GM12878 (cell line): ENCODE results near the gene ADAM10. TPM values are rescaled to one million over a fixed set of nuclear protein-coding genes. Genes with fewer than 3 reads are reported as not detected.
A peak's percentile ranks its signal among the peaks of the same experiment; 100 is the strongest.

Source experiments
- ATAC-seq: fragments of 200-7000 bp; cut with Tn5 transposase; 3 replicates; pipeline ENCODE4 v1.9.1; 2020; ENCODE audit warnings: mild to moderate bottlenecking, moderate library complexity
- BruUV-seq: library from RNA; stranded (reverse); fragments of 400-500 nt; replicated peaks from 2 replicates; lab custom pipeline; 2021; lab: Mats Ljungman, UMichigan
- CTCF ChIA-PET: fragments of 300-600 bp; sonication (Branson Sonifier 250); formaldehyde crosslinking; extraction: SDS; loops from one replicate; lab custom pipeline; 2021; ENCODE audit warnings: inconsistent platforms; lab: Yijun Ruan, JAX
- POLR2A ChIA-PET: fragments of 350-600 bp; formaldehyde crosslinking; extraction: SDS; loops from one replicate; lab custom pipeline; 2021; ENCODE audit warnings: inconsistent platforms; lab: Charles Lee
- RAD21 ChIA-PET: fragments of 300-600 bp; sonication (Branson Sonifier 250); formaldehyde crosslinking; loops from one replicate; lab custom pipeline; 2023; ENCODE audit warnings: antibody characterized with exemption; ENCODE audit not compliant: unreplicated experiment; lab: Charles Lee
- SMC1A ChIA-PET: fragments of 300-600 bp; sonication (Branson Sonifier 250); formaldehyde crosslinking; loops from one replicate; lab custom pipeline; 2023; ENCODE audit not compliant: unreplicated experiment, uncharacterized antibody; lab: Charles Lee
- DNase-seq: peaks from one replicate; pipeline ENCODE4 v3.0.0-alpha.2; 2011; ENCODE audit warnings: low read depth, low spot score
- FAIRE-seq: peaks from 3 replicates; lab custom pipeline; 2011; peaks lifted over from hg19 to GRCh38; lab: Jason Lieb, UNC
- H2AFZ ChIP-seq: 2 replicates; pipeline ENCODE4 v1.6.0; 2011; ENCODE audit warnings: low read depth, low read length, control low read depth; ENCODE audit not compliant: control insufficient read depth
- H3K27ac ChIP-seq: 2 replicates; pipeline ENCODE4 v1.5.1; 2011; ENCODE audit warnings: control low read depth; ENCODE audit not compliant: control insufficient read depth, insufficient read depth
- H3K27me3 ChIP-seq, 2 experiments: replicated peaks in 1 of 2; 2 replicates each; pipeline versions ENCODE4 v1.6.0 to v1.6.1; 2011; ENCODE audit warnings: low read length in 1 of 2; ENCODE audit not compliant: control insufficient read depth in 2 of 2, insufficient read depth in 2 of 2
- H3K36me3 ChIP-seq, 2 experiments: 2 replicates each; pipeline ENCODE4 v1.5.1; 2011; ENCODE audit warnings: low read length in 1 of 2; ENCODE audit not compliant: control insufficient read depth in 2 of 2, insufficient read depth in 2 of 2
- H3K4me1 ChIP-seq: 2 replicates; pipeline ENCODE4 v1.6.1; 2011; ENCODE audit warnings: mild to moderate bottlenecking, low read length, moderate library complexity, mixed read lengths; ENCODE audit not compliant: control insufficient read depth, insufficient read depth
- H3K4me2 ChIP-seq: 2 replicates; pipeline ENCODE4 v1.6.0; 2011; ENCODE audit warnings: control low read depth; ENCODE audit not compliant: control insufficient read depth, insufficient read depth
- H3K4me3 ChIP-seq: fragments of 200-600 bp; sonication (generic); 2 replicates; pipeline ENCODE4 v1.5.1; 2016
- H3K79me2 ChIP-seq: 2 replicates; pipeline ENCODE4 v1.6.0; 2011; ENCODE audit warnings: low read length; ENCODE audit not compliant: control insufficient read depth, insufficient read depth
- H3K9ac ChIP-seq: 2 replicates; pipeline ENCODE4 v1.8.0; 2011; ENCODE audit warnings: low read length, control low read depth, mixed read lengths; ENCODE audit not compliant: control insufficient read depth, insufficient read depth
- H3K9me3 ChIP-seq: replicated peaks from 3 replicates; pipeline ENCODE4 v1.5.1; 2011; ENCODE audit warnings: mild to moderate bottlenecking, low read length; ENCODE audit not compliant: control insufficient read depth, insufficient read depth
- H4K20me1 ChIP-seq: 2 replicates; pipeline ENCODE4 v1.6.0; 2011; ENCODE audit not compliant: control insufficient read depth, insufficient read depth
- CHD1 ChIP-seq: IDR thresholded peaks from 2 replicates; pipeline ENCODE4 v1.6.1; 2012; ENCODE audit warnings: low read depth, low read length, improper control_type of control experiment
- MTA3 ChIP-seq: IDR thresholded peaks from 2 replicates; pipeline ENCODE4 v1.6.1; 2012; ENCODE audit warnings: low read length, inconsistent platforms, borderline replicate concordance
- NKRF ChIP-seq: fragments of 450-650 bp; conservative IDR thresholded peaks from 2 replicates; pipeline ENCODE4 v1.6.1; 2017; ENCODE audit warnings: mild to moderate bottlenecking, moderate library complexity
- PRDM15 ChIP-seq: fragments of 450-650 bp; formaldehyde crosslinking; IDR thresholded peaks from 2 replicates; pipeline ENCODE4 v1.4.0; 2020; ENCODE audit warnings: mild to moderate bottlenecking, moderate library complexity
- RB1 ChIP-seq: fragments of 450-650 bp; formaldehyde crosslinking; IDR thresholded peaks from 2 replicates; pipeline ENCODE4 v1.6.1; 2017; ENCODE audit warnings: mild to moderate bottlenecking, borderline replicate concordance
- SPI1 ChIP-seq: IDR thresholded peaks from 2 replicates; pipeline ENCODE4 v1.6.1; 2011; ENCODE audit warnings: low read depth, mild to moderate bottlenecking, low read length, moderate library complexity, borderline replicate concordance; ENCODE audit not compliant: insufficient read depth
- ZNF24 ChIP-seq: fragments of 450-650 bp; IDR thresholded peaks from 2 replicates; pipeline ENCODE4 v1.6.1; 2017; ENCODE audit warnings: antibody characterized with exemption, mild to moderate bottlenecking
- ZNF384 ChIP-seq: IDR thresholded peaks from 2 replicates; pipeline ENCODE4 v1.6.1; 2012; ENCODE audit warnings: low read depth, mild to moderate bottlenecking, low read length, improper control_type of control experiment, borderline replicate concordance
- ZNF687 ChIP-seq: fragments of 450-650 bp; IDR thresholded peaks from 2 replicates; pipeline ENCODE4 v1.6.1; 2017; ENCODE audit warnings: mild to moderate bottlenecking, moderate library complexity
- WGBS: methylation state at CpG from one replicate; pipeline ENCODE4 v1.1.6; 2016; ENCODE audit warnings: low lambda C conversion rate; ENCODE audit not compliant: insufficient replicate concordance, insufficient coverage; ENCODE audit errors: missing lambda C conversion rate; 5-methylcytosine and 5-hydroxymethylcytosine counted together
- in situ Hi-C: fragments of 300-500 bp; cut with MboI; formaldehyde crosslinking; loops from 9 replicates; pipeline ENCODE4 v1.14.3; 2018; ENCODE audit warnings: mixed read lengths
- intact Hi-C: fragments of 100-400 bp; cut with micrococcal nuclease; formaldehyde crosslinking; loops from one replicate; pipeline ENCODE4 v1.14.2; 2022; ENCODE audit not compliant: unreplicated experiment
- polyA plus RNA-seq, 11 experiments: library from polyadenylated mRNA; depleted of rRNA in 4 of 11; unstranded in 6 of 11; stranded (reverse) in 5 of 11; fragments of >200 nt; fragmentation: Nextera tagmentation in 4 of 11; fragmentation: Illumina TruSeq in 1 of 11; extraction: Ambion mirVana in 4 of 11; extraction: Trizol in 1 of 11; gene quantifications; 1 replicate in 1 of 11; 2 replicates in 10 of 11; pipeline versions ENCODE4 v1.2.1 to v1.2.3, GENCODE V29; 2011 to 2016; ENCODE audit warnings: inconsistent platforms in 2 of 11, missing spikeins in 2 of 11, low read depth in 1 of 11
- total RNA-seq, 4 experiments: library from RNA; depleted of rRNA in 3 of 4; stranded (reverse); fragments of >200 nt in 3 of 4; fragmentation: Illumina TruSeq in 1 of 4; extraction: Trizol in 1 of 4; gene quantifications; 2 replicates each; pipeline versions ENCODE4 v1.2.1 to v1.2.3, GENCODE V29; 2013 to 2021
- TF ChIP-seq, protein P1 (sequence below): fragments of 450-650 bp; IDR thresholded peaks from 2 replicates; pipeline ENCODE4 v1.6.1; 2017; ENCODE audit warnings: mild to moderate bottlenecking

Gene ADAM10
- total and polyA plus RNA-seq, 10 of the 15 experiments (the other 5 are each of a cell fraction or from before 2014, with no cell fraction given), result 10.0 to 88.9 (median 51.7) TPM

GRCh38 chr15:58734859-58735258 lies 14.6 kb downstream of the ADAM10 start:
- H4K20me1 ChIP-seq, result no peaks in the 10 kb centered on the region; the same call in 1 of the 2 replicates
- CTCF ChIA-PET, result interaction anchor here (0.8 kb wide), 1 partner anchor 9 kb away, joined by 3 read pairs; no protein-coding TSS in a partner anchor
- H3K27ac ChIP-seq, result no peak overlapping the region
- peaks cover 85% of the 10 kb centered on the region for H3K79me2 ChIP-seq
- intact Hi-C loops (no loop called here), in situ Hi-C loops (no loop called here)
- ATAC-seq, result no peak
- POLR2A ChIA-PET, result interaction anchor here (0.5 to 1.1 kb wide), 2 partner anchors 8 to 9 kb away, joined by 6 read pairs; no protein-coding TSS in a partner anchor
- peaks cover 7% of the 10 kb centered on the region for H3K4me1 ChIP-seq
- H3K36me3 ChIP-seq, result no peaks in the 10 kb centered on the region; a peak in 1 of 4 replicates
- no peak overlapping the region for H3K9ac ChIP-seq
- no peak overlapping the region for H3K4me2 ChIP-seq
- 100% methylated on average over 2 of the region's 2 CpGs for WGBS
- no peak overlapping the region for H3K4me3 ChIP-seq
- H3K27me3 ChIP-seq, result no peaks in the 10 kb centered on the region
- SMC1A ChIA-PET, result interaction anchor here (1.2 kb wide), 2 partner anchors 9 to 10 kb away, joined by 4 to 7 read pairs; no protein-coding TSS in a partner anchor
- BruUV-seq, result no TSS peak
- RAD21 ChIA-PET, result no interaction called here
- peaks cover 3% of the 10 kb centered on the region; the same call in 2 of the 3 replicates for H3K9me3 ChIP-seq
- FAIRE-seq, result peak; percentile 74
- no peak for DNase-seq
- H2AFZ ChIP-seq, result no peak overlapping the region
- no peak for TF ChIP-seq RB1
- TF ChIP-seq MTA3, result no peak
- no peak for TF ChIP-seq PRDM15 (CRISPR knock-in tag)
- no peak for TF ChIP-seq ZNF384
- TF ChIP-seq CHD1, result no peak
- TF ChIP-seq, protein P1, sequence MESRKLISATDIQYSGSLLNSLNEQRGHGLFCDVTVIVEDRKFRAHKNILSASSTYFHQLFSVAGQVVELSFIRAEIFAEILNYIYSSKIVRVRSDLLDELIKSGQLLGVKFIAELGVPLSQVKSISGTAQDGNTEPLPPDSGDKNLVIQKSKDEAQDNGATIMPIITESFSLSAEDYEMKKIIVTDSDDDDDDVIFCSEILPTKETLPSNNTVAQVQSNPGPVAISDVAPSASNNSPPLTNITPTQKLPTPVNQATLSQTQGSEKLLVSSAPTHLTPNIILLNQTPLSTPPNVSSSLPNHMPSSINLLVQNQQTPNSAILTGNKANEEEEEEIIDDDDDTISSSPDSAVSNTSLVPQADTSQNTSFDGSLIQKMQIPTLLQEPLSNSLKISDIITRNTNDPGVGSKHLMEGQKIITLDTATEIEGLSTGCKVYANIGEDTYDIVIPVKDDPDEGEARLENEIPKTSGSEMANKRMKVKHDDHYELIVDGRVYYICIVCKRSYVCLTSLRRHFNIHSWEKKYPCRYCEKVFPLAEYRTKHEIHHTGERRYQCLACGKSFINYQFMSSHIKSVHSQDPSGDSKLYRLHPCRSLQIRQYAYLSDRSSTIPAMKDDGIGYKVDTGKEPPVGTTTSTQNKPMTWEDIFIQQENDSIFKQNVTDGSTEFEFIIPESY, result no peak
- TF ChIP-seq NKRF, result no peak
- TF ChIP-seq SPI1, result no peak
- TF ChIP-seq ZNF687, result no peak
- no peak for TF ChIP-seq ZNF24
